NCI-H345 (cell line): ENCODE results near the gene ELOB.
"Not testable (repeated sequence)": the region's sequence is repeated elsewhere in the genome, so short reads cannot be mapped to it uniquely, and the experiment has no call there.

ENCODE experiments used
- DNase-seq: peaks from one replicate; lab custom pipeline; 2025; lab: John Stamatoyannopoulos, UW

The ELOB gene

GRCh38 chr16:2748757-2749455, 28.2 kb downstream of the ELOB start:
- DNase-seq: no peak

GRCh38 chr16:2745961-2746360, 31.1 kb downstream of the ELOB start:
- DNase-seq: no peak

GRCh38 chr16:2745116-2745890, 31.8 kb downstream of the ELOB start:
- DNase-seq: no peak

GRCh38 chr16:2744711-2745110, 32.4 kb downstream of the ELOB start:
- no peak for DNase-seq

- no peak for DNase-seq
Measured at GRCh38 chr16:2743007-2743810, 33.9 kb downstream of the ELOB start.

GRCh38 chr16:2742323-2743006, 34.6 kb downstream of the ELOB start:
- no peak for DNase-seq

- no peak for DNase-seq
Measured at GRCh38 chr16:2741168-2741567, 35.9 kb downstream of the ELOB start.

GRCh38 chr16:2740476-2740875, 36.6 kb downstream of the ELOB start:
- DNase-seq: no peak

- no peak for DNase-seq
Measured at GRCh38 chr16:2739625-2740430, 37.3 kb downstream of the ELOB start.

GRCh38 chr16:2738615-2739014, 38.5 kb downstream of the ELOB start:
- DNase-seq: no peak

- DNase-seq: no peak
Measured at GRCh38 chr16:2737895-2738418, 39.1 kb downstream of the ELOB start.

- no peak for DNase-seq
Measured at GRCh38 chr16:2737238-2737605, 39.9 kb downstream of the ELOB start.

GRCh38 chr16:2736476-2737237, 40.4 kb downstream of the ELOB start:
- DNase-seq: no peak

GRCh38 chr16:2734844-2735515, 42.1 kb downstream of the ELOB start:
- DNase-seq: no peak

- DNase-seq: no peak
Measured at GRCh38 chr16:2728034-2728433, 49.0 kb downstream of the ELOB start.

- no peak for DNase-seq
Measured at GRCh38 chr16:2726923-2727322, 50.2 kb downstream of the ELOB start.

GRCh38 chr16:2724816-2725348, 52.2 kb downstream of the ELOB start:
- no peak for DNase-seq

- DNase-seq: no peak
Measured at GRCh38 chr16:2724088-2724676, 52.9 kb downstream of the ELOB start.

- DNase-seq: not testable (repeated sequence)
Measured at GRCh38 chr16:2721634-2722173, 55.4 kb downstream of the ELOB start.
